HEK293T (cell line): ENCODE measurements around the gene KCNQ1.

Experiments
- CTCF ChIA-PET: fragments of 350-600 bp; formaldehyde crosslinking; extraction: SDS; loops from one replicate; lab custom pipeline; 2021; ENCODE audit warnings: antibody characterized with exemption, inconsistent platforms; lab: Yijun Ruan, JAX
- POLR2A ChIA-PET: fragments of 350-600 bp; formaldehyde crosslinking; extraction: SDS; loops from one replicate; lab custom pipeline; 2020; ENCODE audit warnings: antibody characterized with exemption, inconsistent platforms; lab: Yijun Ruan, JAX
- DNase-seq: peaks from one replicate; pipeline ENCODE4 v3.0.0; 2012; ENCODE audit warnings: mixed read lengths; ENCODE audit errors: extremely low spot score
- ARNT ChIP-seq: fragments of 450-650 bp; IDR thresholded peaks from 2 replicates; pipeline ENCODE4 v1.6.1; 2017; ENCODE audit warnings: mild to moderate bottlenecking
- BHLHE40 ChIP-seq: fragments of 450-650 bp; IDR thresholded peaks from 2 replicates; pipeline ENCODE4 v1.6.1; 2016; ENCODE audit warnings: mild to moderate bottlenecking, moderate library complexity, borderline replicate concordance
- CTBP1 ChIP-seq: fragments of 450-650 bp; IDR thresholded peaks from 2 replicates; pipeline ENCODE4 v1.6.1; 2016; ENCODE audit warnings: borderline replicate concordance
- ELF4 ChIP-seq: fragments of 450-650 bp; IDR thresholded peaks from 2 replicates; pipeline ENCODE4 v1.6.1; 2017; ENCODE audit warnings: antibody characterized with exemption
- FOXA1 ChIP-seq: fragments of 450-650 bp; IDR thresholded peaks from 2 replicates; pipeline ENCODE4 v1.6.1; 2016; ENCODE audit warnings: mild to moderate bottlenecking
- FOXK2 ChIP-seq: fragments of 450-650 bp; IDR thresholded peaks from 2 replicates; pipeline ENCODE4 v1.6.1; 2016; ENCODE audit warnings: mild to moderate bottlenecking
- FOXM1 ChIP-seq: fragments of 450-650 bp; IDR thresholded peaks from 2 replicates; pipeline ENCODE4 v1.6.1; 2017; ENCODE audit warnings: mild to moderate bottlenecking, borderline replicate concordance
- HDGF ChIP-seq: fragments of 450-650 bp; IDR thresholded peaks from 2 replicates; pipeline ENCODE4 v1.6.1; 2017; ENCODE audit warnings: antibody characterized with exemption, borderline replicate concordance
- L3MBTL2 ChIP-seq: fragments of 450-650 bp; conservative IDR thresholded peaks from 2 replicates; pipeline ENCODE4 v1.6.1; 2016; ENCODE audit warnings: mild to moderate bottlenecking
- LEF1 ChIP-seq: fragments of 450-650 bp; IDR thresholded peaks from 2 replicates; pipeline ENCODE4 v1.6.1; 2017; ENCODE audit warnings: mild to moderate bottlenecking, borderline replicate concordance
- NFRKB ChIP-seq: fragments of 450-650 bp; IDR thresholded peaks from 2 replicates; pipeline ENCODE4 v1.6.1; 2016; ENCODE audit warnings: mild to moderate bottlenecking, moderate library complexity
- PKNOX1 ChIP-seq: fragments of 450-650 bp; IDR thresholded peaks from 2 replicates; pipeline ENCODE4 v1.6.1; 2016
- SP1 ChIP-seq: fragments of 450-650 bp; IDR thresholded peaks from 2 replicates; pipeline ENCODE4 v1.6.1; 2017
- SUZ12 ChIP-seq: fragments of 450-650 bp; IDR thresholded peaks from 2 replicates; pipeline ENCODE4 v1.6.1; 2016; ENCODE audit warnings: mild to moderate bottlenecking
- TARDBP ChIP-seq: fragments of 450-650 bp; IDR thresholded peaks from 2 replicates; pipeline ENCODE4 v1.6.1; 2016
- ZNF384 ChIP-seq: fragments of 450-650 bp; IDR thresholded peaks from 2 replicates; pipeline ENCODE4 v1.6.1; 2016

KCNQ1 gene

DNA sequence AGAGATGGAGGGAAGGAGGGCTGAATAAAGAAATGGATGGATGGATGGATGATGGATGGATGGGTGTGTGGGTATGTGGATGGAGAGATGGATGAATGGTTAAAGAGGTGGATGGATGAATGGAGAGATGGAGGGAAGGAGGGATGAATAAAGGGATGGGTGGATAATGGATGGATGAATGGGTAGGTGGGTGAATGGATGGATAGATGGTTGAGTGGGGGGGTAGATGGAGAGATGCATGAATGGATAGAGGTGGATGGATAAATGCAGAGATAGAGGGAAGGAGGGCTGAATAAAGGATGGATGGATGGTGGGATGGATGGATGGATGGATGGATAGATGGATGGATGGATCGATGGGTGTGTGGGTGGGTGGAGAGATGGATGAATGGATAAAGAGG lies 369.2 kb downstream of the KCNQ1 start:
- TF ChIP-seq FOXK2 (no peak), FOXA1 (no peak), ELF4 (no peak), CTBP1 (no peak), BHLHE40 (no peak), ARNT (no peak), HDGF (no peak)
- ChIA-PET POLR2A (no interaction called here), CTCF (no interaction called here)
- DNase-seq = no peak

DNA sequence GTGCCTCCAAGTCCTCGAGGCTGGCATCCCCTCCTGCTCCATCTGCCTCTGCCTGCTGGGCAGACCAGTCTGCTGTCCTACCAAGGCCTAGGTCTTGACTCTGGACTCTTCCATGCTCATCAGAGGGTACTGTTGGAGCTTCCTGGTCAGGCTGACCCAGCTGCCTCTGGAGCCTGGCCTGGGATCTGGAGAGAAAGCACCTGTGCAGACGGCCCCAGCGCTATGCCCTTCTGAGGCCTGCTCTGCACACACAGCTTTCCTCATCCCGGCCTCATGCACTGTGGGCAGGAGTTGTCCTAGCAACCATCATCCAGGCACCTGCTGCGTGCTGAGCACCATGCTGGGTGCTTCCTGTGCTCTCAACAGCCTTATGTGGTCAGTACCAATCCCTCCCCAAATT lies 369.9 kb downstream of the KCNQ1 start:
- POLR2A ChIA-PET = no interaction called here
- CTCF ChIA-PET = no interaction called here
- TF ChIP-seq L3MBTL2 (no peak), BHLHE40 (no peak), LEF1 (no peak), CTBP1 (no peak), ELF4 (no peak), ARNT (no peak), SP1 (no peak), SUZ12 (no peak), FOXM1 (no peak), PKNOX1 (no peak)
- no peak for DNase-seq

- POLR2A ChIA-PET = no interaction called here
- CTCF ChIA-PET = no interaction called here
- TF ChIP-seq FOXK2 = no peak
- TF ChIP-seq HDGF = no peak
- TF ChIP-seq CTBP1 = no peak
- TF ChIP-seq TARDBP = no peak
- no peak for TF ChIP-seq LEF1
- TF ChIP-seq ZNF384 = no peak
- TF ChIP-seq SP1 = no peak
- no peak for DNase-seq
Measured at GRCh38 chr11:2815762-2816496, 371.1 kb downstream of the KCNQ1 start.

DNA sequence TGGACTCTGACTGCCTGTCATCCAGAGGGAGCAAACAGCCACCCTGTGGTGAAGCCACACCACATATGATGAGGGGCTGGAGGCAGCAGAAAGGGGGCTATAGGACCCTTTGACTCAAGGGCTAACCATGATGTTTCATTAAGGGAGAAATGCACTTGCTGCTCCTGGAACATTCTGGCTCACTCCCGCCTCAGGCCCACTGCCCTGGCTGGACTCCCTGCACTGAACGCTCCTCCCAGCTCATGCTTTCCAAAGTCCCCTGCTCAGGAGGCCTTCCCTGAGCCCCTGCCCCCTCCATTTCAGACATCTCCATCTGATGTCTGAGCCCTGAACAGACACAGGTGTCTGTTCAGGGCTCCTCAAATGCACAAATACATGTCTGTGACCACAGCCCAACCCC lies 371.7 kb downstream of the KCNQ1 start:
- DNase-seq = no peak
- ChIA-PET POLR2A (no interaction called here), CTCF (no interaction called here)

DNA sequence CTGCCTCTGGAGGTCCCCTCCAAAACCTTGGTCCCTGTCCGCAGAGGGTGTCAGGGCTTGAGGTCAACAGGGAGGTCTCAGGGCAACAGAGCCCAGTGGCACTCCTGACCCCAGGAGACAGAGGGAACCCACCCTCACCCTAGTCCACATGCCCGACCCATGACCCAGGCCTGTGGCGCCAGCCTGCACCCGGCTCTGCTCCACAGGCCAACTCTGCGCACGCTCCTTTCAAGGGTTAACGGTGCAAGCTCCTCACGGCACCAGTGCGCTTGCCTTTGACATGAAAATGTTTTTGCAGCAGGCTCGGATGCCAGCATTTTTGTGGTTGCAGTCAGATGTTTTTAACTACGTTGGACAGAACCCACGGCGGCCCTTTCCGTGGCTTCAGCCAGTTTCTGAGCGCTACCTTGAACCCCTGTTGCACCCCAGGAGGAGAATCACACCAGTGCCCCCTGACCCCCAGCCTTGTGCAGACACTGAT lies 372.2 kb downstream of the KCNQ1 start:
- ChIA-PET CTCF (no interaction called here), POLR2A (no interaction called here)
- no peak for TF ChIP-seq CTBP1
- DNase-seq = no peak

More for the DNA sequence above, 371.7 kb downstream of the KCNQ1 start:
- no peak for TF ChIP-seq HDGF
- no peak for TF ChIP-seq FOXA1
- no peak for TF ChIP-seq ZNF384
- TF ChIP-seq ELF4 = no peak
- TF ChIP-seq ARNT = no peak
- TF ChIP-seq L3MBTL2 = no peak
- TF ChIP-seq CTBP1 = no peak
- no peak for TF ChIP-seq FOXM1
- TF ChIP-seq SP1 = no peak
- no peak for TF ChIP-seq SUZ12
- no peak for TF ChIP-seq PKNOX1
- no peak for TF ChIP-seq FOXK2
- TF ChIP-seq NFRKB = no peak
- TF ChIP-seq LEF1 = no peak
- TF ChIP-seq TARDBP = no peak
- no peak for TF ChIP-seq BHLHE40

- TF ChIP-seq FOXA1 = no peak
- TF ChIP-seq ELF4 = no peak
- TF ChIP-seq LEF1 = no peak
- no peak for TF ChIP-seq FOXK2
- no peak for TF ChIP-seq SP1
- no peak for TF ChIP-seq ARNT
- TF ChIP-seq PKNOX1 = no peak
- TF ChIP-seq TARDBP = no peak
- TF ChIP-seq BHLHE40 = no peak
- TF ChIP-seq L3MBTL2 = no peak
- TF ChIP-seq ZNF384 = no peak
- no peak for TF ChIP-seq NFRKB
- no peak for TF ChIP-seq SUZ12
- TF ChIP-seq CTBP1 = no peak
- TF ChIP-seq FOXM1 = no peak
- no peak for TF ChIP-seq HDGF
- ChIA-PET POLR2A (no interaction called here), CTCF (no interaction called here)
- no peak for DNase-seq
Measured at GRCh38 chr11:2817431-2817830, 372.6 kb downstream of the KCNQ1 start.
